NCI-H1930 (cell line): ENCODE results near the gene TMEM179B.
"Not testable (repeated sequence)": the region's sequence is repeated elsewhere in the genome, so short reads cannot be mapped to it uniquely, and the experiment has no call there.

Experiments
- DNase-seq, 2 experiments: peaks; one replicate each; lab custom pipeline; 2025; lab: John Stamatoyannopoulos, UW

Gene TMEM179B

DNA sequence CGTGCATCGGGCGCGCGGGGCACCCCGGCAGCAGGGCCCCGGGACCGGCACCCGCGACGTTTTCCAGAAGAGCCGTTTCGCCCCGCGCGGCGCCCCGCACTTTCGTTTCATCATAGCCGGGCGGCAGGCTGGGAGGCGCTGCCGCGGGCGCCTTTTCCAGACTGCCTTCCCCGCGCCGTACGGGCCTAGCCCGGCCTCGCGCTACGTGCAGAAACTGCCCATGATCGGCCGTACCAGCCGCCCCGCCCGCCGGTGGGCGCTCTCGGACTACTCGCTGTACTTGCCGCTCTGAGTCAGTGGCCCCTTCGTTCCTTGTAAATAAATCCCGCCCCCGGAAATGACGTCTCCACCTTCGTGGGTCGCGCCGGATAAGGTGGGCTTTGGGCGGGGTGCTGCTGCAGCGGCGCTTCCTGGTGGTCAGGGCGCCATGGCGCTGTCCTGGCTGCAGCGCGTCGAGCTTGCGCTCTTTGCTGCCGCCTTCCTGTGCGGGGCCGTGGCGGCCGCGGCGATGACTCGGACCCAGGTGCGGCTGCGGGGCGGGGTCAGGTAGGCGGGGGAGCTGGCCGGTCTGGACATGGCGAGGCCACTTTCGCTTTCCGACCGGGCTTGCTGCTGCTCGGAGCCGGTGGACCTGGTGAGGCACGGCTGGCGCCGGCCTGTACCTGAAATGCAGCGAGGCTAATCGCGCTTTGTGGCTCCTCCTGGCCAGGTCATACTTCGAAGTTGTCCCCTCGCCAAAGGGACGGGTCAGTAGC, at the start of gene TMEM179B:
TMEM179B (plus strand) TSS at position 398 of the 755 bp plus-strand sequence; CDS start at position 428, 30 bp downstream.
- DNase-seq = peak; percentile 95 to 97

- no peak for DNase-seq
Measured at GRCh38 chr11:62747475-62748160, 39.6 kb upstream of the TMEM179B start.

GRCh38 chr11:62749931-62750330, 37.3 kb upstream of the TMEM179B start:
- DNase-seq = not testable (repeated sequence)

- no peak for DNase-seq
Measured at GRCh38 chr11:62752177-62752785, 34.9 kb upstream of the TMEM179B start.

DNA sequence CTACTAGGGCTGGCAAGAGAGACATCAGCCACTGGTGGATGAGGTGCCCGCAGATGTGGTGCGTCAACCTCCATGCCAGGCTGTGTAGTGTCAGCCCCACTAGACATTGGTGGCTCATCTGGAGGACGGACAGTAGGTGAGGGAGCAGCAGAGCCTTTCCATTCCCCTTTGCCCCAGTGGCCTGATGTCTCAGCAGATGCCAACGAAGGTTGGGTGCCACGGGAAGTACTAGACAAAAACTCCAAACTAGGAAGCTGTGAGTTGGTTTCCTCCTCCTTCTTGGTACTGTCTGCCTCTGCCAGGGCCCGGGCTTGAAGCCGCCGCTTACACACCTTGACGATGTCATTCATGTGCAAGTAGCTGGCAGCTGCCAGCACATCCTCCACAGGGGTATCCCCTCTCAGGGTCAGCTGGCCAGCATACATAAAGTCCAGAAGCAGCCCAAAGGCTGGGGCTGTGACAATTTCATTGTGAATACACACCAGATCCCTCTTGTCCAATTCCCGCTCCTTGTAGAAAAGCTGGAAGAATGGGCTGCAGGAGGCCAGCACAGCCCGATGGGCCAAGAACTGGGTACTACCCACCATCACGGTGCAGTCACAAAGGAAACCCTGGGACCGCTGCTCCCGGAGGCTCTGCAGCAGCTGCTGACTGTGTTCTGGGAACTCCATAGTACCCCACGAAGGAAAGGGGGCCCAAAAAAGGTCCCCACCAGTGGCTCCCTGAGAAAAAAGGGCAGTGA, 34.0 kb upstream of the TMEM179B start:
- DNase-seq = no peak

GRCh38 chr11:62753736-62754603, 33.2 kb upstream of the TMEM179B start, which contains the start of gene ZBTB3:
ZBTB3 (minus strand) TSS chr11:62754160; CDS start chr11:62753664, 496 bp downstream.
- peak; percentile 97 to 98 for DNase-seq

DNA sequence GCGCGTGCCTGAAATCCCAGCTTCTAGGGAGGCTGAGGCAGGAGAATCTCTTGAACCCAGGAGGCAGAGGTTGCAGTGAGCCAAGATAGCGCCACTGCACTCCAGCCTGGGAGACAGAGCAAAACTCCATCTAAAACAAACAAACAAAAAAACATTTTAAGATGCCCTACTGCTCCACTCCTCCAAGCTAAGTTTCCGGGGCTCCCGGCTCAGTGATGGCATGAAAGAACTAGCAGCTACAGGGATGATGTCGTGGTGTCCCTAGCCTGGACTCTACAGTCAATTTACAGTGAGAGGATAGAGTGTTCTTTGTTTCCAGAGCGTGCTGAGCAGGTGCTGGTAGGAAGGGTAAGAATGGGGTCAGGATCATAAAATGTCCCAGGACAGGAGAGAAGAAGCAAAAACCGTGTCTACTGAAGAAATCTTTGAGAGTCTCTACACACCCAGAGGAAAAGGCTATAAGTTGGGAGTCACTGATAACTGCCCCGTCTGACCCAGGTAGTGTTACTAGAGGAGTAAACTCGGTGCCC, 32.1 kb upstream of the TMEM179B start:
- DNase-seq = no peak

DNA sequence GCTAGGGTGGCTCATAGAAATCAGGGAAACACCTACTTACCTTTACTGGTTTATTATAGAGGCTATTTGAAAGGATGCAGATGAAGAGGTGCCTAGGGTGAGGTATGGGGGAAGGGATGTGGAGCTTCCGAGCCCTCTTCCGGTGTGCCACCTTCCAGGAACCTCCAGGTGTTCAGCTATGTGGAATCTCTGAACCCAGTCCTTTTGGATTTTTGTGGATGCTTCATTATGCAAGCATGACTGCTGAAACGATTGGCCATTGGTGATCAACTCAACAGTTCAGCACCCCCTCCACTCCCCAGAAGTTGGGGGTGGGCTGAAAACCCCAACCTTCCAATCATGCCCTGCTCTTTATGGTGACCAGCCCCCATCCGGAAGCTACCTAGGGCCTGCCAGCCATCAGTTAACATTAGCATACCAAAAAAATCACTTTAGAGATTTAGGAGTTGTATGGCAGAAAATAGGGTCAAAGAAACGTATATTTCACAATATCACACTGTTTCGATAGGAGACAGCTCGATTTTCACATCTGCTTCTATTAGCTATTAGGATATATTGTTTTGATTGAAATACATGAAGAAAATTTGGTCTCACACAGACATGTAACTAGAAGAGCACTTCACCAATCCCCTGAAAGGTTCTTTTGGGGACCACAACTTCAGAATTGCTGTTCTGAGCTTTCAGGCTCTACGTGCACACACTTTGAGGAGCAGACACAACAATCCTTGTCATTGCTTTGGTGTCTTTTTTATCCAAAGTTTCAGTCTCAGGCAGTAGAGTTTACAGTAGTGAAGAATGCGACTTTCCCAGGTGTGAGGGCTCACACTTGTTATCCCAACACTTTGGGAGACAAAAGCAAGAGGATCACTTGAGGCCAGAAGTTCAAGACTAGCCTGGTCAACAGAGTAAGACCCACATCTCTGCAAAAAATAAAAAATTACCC, 29.1 kb upstream of the TMEM179B start:
- no peak for DNase-seq

GRCh38 chr11:62760867-62761227, 26.4 kb upstream of the TMEM179B start:
- DNase-seq = not testable (repeated sequence)

DNA sequence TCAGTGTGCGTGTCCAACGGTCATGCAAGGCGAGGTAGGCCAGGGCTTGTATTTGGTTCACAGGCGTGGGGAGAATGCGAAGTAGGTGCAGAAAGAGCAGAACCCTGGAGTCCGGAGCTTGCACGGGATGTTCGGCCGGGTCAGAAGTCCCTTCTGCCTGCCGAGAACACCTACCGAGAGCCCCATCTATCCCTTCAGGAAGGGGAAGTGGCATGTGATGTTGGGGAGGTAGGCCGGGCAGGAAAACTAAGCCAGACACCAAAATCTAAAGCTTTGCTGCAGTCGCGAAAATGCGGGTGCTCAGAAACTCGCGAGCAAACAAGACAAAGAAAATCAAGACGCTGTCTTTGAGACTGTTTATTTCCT, 16.4 kb upstream of the TMEM179B start:
- no peak for DNase-seq

DNA sequence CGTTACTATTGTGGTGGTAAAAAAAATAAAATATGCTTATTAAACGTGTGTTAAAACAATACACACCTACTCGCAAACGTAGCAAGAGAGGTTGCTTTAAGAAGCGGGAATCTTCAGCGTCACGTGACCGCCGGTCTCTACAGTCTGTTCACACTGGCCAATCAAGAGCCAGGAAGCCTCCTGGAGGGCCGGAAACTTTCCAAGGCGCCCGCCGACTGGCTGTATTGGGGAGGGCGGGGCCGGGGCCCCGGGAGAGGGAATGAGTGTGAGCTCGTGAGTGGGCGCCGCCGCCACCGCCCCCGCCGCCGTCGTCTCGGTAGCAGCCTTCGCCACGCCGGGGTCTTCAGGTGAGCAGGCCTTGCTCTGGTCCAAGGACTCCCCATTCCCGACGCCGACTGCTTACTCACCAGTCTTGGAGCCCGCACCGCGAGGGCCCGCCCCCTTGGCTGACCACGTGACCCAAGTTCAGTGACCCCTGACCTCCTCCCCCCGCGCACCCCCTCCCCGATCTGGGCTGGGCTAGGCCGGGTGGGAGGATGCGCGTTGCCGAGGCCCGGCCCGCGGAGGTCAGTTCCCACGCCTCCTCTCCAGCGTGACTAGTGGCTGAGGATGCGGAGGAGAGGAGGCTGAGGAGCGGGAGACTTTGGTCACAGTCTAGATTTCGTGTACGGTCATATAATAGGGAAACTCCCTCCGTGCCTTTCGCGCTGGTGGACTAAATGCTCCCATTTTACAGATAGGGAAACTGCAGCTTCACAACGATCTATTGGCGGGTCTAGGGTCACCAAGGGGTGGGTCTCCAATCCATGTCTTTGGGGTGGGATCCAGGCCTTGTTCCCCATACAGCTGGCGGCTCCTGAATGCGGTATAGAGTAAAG, 15.8 kb upstream of the TMEM179B start, which contains the start of gene TAF6L:
TAF6L (plus strand) TSS at position 253 of the 878 bp plus-strand sequence. CDS start 4,388 bp downstream, outside the sequence.
- DNase-seq = peak; percentile 95 to 96

DNA sequence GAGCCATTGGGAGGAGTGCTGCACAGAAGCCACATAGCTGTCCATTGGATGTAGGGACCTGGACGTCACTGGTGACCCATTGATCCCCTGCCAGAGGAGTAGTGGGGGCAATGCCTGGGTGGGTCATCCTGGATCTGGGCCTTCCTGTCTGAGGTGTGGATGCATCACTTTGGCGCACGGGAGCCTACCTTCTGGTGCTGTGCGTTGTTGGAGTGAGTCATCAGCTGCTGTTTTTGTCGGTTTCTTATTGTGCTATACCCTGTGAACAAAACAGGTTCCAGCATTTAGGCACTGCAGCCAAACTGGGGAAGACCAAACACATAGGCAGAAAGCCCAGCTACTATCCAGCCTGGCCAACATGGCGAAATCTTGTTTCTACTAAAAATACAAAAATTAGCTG, 12.8 kb upstream of the TMEM179B start:
- DNase-seq = no peak

GRCh38 chr11:62775646-62776045, 11.6 kb upstream of the TMEM179B start:
- no peak for DNase-seq

GRCh38 chr11:62777389-62777788, 9.8 kb upstream of the TMEM179B start:
- no peak for DNase-seq

GRCh38 chr11:62778441-62778840, 8.8 kb upstream of the TMEM179B start:
- DNase-seq = no peak

DNA sequence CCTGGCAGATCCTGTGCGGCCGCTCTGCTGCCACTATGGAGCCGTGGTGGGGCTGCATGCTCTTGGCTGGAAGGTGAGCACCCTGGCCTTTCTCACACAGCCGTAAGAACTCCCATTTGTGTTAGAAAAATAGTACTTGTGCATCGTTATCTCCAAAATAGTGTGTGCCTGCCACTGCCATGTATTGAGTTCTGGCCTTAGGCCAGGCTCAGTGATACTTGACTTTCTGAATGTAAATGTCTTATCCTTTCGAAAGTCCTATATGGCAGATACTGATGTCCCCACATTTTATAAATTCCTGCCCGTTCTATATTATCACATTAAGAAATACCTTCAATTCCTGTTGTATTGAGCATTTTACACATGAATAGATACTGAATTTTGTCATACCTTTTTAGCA, 4.4 kb upstream of the TMEM179B start:
- DNase-seq = no peak

DNA sequence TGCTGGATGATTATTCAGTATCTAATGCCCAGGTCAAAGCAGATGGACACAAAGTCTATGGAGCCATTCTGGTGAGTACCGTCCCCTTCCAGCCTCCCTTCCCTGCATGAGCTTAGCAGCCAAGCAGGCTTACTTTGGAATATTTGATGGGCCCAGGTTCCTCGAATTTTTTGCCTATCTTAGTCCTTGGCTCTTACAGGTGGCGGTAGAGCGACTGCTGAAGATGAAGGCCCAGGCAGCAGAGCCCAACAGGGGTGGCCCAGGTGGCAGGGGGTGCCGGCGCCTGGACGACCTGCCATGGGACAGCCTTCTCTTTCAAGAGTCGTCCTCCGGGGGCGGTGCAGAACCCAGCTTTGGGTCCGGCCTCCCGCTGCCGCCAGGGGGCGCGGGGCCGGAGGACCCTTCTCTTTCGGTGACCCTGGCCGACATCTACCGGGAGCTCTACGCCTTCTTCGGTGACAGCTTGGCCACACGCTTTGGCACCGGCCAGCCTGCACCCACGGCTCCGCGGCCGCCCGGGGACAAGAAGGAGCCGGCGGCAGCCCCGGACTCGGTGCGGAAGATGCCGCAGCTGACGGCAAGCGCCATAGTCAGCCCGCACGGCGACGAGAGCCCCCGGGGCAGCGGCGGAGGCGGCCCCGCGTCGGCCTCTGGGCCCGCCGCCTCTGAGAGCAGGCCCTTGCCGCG, 741 bp upstream of the TMEM179B start:
- DNase-seq = peak; percentile 63 to 82

DNA sequence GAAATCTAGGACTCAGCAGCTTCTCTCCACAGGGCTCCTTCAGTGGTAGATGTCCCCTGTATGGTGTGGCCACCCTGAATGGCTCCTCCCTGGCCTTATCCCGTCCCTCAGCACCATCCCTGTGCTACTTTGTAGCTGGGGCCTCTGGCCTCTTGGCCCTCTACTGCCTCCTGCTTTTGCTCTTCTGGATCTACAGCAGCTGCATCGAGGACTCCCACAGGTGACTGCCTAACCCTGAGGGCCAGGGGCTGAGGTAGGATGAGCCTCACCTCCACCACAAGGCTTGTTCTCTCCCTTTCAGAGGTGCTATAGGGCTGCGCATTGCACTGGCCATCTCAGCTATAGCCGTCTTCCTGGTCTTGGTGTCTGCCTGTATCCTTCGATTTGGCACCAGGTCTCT, 1.8 kb downstream of the TMEM179B start:
- DNase-seq = no peak
